ENCODE data around the gene OR51B2.
"Not testable (repeated sequence)": the region's sequence is repeated elsewhere in the genome, so short reads cannot be mapped to it uniquely, and the experiment has no call there.

The OR51B2 gene

DNA sequence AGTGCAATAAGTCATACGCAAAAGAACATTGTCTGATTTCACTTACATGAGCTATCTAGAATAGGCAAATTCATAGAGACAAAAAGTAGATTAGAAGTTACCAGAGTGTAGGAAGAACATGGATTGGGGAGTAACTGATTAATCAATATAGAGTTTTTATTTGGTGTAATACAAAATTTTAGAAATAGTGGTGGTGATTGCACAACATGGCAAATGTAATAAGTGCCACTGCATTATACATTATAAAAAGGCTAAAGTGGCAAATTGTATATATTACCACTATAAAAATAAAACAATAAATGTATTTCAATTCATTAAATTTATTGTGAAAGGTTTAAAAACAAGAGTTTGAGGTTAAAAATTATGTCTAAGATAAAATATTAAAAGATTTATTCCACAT lies 13.7 kb downstream of the OR51B2 start:
- DNase-seq: no peak

DNA sequence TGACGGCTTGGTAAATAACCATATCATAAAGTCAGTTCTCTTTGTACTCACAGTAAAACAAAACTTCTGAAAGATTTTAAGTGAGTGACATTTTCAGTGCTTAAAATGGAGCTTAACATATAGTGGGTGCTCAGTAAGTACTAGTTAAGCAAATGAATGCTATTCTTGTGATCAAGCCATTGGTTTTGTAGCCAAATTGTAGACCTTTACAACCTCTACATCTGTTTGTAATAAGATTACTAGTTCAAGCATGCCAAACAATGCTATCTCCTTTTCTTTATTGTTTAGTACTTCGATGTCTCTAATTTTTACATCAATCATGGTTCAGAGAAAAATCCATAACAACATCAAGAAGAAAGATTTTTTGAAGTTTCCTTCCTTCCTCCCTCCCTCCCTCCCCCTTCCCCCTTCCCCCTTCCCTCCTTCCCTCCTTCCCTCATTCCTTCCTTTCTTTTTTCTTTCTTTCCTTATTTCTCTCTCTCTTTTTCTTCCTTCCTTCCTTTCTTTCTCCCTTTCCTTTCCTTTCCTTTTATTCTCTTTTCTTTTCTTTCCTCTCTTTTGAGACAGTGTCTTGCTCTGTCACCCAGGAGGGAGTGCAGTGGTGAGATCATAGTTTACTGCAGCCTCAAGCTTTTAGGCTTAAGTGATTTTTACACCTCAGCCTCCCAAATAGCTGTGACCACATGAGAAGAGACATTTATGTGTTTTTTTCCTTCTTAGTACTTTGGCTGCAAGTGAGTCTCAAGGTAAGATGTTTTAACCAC lies 16.7 kb downstream of the OR51B2 start:
- no peak for DNase-seq

DNA sequence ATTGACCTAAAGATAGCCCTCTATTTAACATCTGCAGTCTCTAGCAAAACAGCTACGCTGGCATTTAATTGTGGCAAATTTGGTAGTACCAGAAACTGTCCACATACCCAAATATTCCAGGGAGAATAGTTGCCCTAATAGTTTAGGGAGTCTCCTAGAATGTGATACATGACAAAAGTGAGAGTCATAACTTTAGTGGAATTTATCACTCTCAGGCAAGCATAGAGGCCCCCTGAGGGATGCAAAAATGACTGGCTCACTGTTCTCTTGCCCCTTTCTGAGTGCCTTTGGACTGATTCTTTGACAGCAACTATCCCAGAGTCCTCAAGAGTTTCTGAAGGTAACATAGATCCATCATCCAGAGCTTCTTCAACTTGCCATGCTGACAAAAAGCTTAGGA lies 20.1 kb downstream of the OR51B2 start:
- no peak for DNase-seq

DNA sequence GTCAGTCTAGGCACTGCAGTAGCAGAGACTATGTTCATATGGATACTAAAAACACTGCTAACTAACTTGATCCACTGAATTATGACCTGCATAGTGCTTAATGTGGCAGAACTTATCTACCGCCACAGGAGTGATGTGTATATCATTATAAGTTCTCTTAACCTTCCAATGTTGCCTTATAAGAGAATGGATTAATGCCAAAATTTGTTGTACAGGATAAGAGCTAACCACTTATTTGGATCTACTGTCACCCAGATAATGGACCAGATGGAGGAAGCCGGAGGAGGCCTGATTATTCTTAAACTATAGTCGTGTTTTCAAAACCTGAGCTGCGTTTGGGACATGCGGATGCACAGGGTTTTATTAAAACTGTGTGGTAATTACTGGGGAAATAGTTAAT lies 20.5 kb downstream of the OR51B2 start:
- no peak for DNase-seq

GRCh38 chr11:5301846-5302245 lies 22.3 kb downstream of the OR51B2 start, which contains the start of gene OR51B4:
Gene OR51B4, minus strand, starts transcription at chr11:5301946. Its CDS starts 0 bp downstream, at chr11:5301946.
- DNase-seq: no peak

DNA sequence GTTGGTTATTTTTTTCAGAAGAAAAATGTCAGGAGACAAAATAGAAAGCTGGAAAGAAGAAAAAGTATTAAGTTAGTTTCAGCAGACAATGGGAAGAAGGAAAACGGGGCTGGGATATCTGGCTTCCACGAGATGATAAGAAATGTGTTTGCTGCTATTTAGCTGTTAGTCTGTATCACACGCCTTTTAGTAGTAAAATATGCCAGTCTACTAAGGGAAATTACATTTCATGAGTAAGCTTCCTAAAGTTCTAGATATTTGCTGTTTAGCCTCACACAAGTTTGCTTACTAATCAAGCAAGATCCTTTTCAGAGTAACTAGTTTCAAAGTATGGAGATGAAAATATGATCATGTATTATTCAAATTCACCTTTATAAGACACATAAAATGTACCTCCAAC lies 23.8 kb downstream of the OR51B2 start:
- no peak for DNase-seq

GRCh38 chr11:5298451-5298850 lies 25.6 kb downstream of the OR51B2 start:
- DNase-seq: no peak

DNA sequence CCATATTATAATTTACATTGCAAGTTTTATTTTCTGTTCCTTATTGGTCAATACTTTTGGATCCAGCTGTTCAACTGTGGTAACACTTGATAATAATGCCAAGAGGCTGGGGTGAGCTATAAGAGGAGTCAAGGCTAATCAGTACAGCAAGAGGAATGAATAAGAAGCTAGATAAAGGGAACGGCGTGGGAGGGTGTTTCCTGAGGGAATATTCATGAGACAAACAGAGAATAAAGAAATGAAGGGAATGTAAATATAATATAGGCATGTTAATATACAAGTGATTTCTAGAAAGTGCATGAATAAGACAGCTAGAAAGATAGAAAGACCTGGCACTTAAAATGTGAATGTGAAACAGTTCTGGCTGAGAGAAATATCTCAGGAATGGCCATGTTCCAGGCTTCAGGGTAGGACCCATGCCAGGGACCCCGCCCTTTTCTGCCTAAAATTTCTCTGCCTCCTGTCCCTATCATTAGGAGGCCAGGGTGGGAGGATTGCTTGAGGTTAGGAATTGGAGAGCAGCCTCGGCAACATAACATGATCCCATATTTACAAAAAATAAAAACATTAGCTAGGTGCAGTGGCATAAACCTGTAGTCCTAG lies 26.3 kb downstream of the OR51B2 start:
- no peak for DNase-seq

DNA sequence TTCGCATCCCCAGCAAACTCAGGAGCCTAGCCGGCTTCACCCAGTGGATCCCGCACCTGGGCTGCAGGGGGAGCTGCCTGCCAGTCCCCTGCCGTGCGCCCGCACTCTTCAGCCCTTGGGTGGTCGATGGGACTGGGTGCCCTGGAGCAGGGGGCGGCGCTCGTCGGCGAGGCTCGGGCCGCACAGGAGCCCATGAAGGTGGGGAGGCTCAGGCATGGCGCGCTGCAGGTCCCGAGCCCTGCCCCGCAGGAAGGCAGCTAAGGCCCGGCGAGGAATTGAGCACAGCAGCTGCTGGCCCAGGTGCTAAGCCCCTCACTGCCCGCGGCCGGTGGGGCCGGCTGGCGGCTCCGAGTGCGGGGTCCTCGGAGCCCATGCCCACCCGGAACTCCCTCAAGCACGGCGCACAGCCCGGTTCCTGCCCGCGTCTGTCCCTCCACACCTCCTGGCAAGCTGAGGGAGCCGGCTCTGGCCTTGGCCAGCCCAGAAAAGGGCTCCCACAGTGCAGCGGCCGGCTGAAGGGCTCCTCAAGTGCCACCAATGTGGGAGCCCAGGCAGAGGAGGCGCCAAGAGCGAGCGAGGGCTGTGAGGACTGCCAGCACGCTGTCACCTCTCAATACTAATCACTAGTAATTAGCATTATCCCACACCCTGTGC lies 29.6 kb downstream of the OR51B2 start:
- DNase-seq: not testable (repeated sequence)

DNA sequence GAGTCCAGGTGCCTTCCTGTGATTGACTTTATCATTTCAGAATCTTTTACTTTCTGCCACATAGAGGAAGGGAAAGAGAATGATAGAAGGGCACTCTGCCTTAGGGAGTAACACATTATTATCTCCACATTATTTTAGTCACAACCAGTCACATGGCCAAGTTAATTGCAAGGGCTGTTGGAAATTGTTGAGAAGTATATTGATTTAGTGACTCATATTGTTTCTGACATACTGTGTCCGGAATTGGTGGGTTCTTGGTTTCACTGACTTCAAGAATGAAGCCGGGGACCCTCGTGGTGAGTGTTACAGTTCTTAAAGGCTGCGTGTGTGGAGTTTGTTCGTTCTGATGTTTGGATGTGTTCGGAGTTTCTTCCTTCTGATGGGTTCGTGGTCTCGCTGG lies 31.1 kb downstream of the OR51B2 start:
- DNase-seq: no peak

DNA sequence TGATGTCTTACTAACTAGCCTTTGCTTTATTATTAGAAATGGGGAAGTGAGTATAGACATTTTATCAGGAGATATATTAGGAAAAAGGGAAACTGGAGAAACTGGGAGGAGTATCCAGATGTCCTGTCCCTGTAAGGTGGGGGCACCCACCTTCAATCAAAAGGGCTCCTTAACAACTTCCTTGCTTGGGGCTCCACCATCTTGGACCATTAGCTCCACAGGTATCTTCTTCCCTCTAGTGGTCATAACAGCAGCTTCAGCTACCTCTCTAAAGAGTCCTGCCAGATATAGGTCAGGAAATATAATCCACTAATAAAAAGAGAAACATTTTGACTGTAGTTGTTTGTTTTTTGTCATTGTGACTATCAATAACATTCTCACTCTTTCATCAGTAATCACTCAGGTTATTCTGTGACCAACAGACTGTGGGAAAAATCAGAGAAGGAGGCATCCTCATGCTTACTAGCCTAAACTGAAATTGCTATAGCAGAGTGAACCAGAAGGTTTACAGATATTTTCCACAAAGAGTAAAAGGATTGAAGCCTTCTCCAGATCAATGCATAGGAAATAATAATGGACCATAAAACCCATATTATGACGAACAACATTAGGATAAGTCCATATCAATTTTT lies 32.8 kb downstream of the OR51B2 start:
- no peak for DNase-seq

DNA sequence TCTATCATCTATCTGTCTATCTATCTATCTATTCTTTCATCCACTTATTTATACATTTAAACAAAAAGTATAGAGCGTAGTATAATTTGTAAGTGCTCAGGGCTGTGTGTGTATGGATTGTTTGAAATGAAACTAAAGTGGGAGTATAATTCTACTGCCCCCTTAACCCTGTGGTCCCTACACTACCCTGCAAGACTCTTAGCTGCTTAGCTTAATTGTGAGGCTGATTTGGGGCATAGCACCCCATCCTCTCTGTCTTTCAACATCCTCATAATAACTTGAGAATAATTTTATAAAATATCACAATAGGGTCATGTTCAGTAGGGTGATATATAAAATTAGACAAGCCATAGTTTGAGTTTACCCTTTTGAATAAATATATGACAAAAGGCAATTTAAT lies 34.0 kb downstream of the OR51B2 start:
- no peak for DNase-seq

- no peak for DNase-seq
Observed at GRCh38 chr11:5289696-5290095, 34.4 kb downstream of the OR51B2 start.

- no peak for DNase-seq
Observed at GRCh38 chr11:5288906-5289550, 35.1 kb downstream of the OR51B2 start.

GRCh38 chr11:5288108-5288905 lies 35.8 kb downstream of the OR51B2 start:
- DNase-seq: no peak

DNA sequence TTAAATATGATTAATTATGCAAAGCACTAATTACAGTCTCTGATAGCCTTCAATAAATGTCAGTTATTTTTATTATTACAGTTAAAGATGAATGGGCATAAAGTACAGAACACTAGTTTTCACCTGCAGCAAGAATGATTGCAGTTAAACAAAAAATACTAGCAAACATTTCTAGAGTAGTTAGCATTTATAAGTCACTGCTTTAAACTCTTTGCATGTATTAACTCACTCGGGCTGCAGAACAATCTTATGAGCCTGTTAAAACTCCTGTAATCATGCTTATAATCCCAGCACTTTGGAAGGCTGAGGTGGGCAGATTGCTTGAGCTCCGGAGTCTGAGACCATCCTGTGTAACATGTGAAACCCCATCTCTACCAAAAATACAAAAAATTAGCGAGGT lies 37.2 kb downstream of the OR51B2 start:
- no peak for DNase-seq

- no peak for DNase-seq
Observed at GRCh38 chr11:5286351-5286750, 37.7 kb downstream of the OR51B2 start.

DNA sequence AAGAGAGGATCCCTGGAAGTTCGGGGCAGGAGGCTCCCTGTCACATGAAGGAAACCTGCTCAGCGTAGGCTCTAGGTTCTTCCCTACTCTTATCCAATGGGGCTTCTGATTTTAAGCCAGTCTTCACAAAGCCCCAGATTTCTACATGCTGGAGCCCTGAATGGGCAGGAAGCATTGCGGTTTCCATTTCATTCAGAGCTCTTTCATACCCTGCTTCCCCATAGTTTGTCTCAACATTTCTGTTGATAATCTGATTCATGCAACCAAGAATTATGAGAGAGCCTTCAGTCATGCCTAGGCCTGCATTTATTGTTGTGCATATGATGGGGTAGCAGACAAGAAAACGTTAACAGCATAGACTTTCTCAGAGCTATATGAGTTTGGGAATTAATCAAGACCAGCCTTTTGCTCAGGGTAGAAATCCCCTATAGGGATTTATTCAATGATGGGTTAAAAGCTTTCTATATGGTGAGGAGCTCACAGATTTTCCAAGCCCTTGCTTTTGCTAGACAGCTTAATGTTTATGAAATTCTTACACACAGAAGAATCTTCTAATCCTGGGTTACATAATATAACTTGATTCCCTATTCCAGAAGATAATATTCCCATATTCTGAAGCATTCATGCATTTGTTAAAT lies 38.3 kb downstream of the OR51B2 start:
- DNase-seq: no peak

DNA sequence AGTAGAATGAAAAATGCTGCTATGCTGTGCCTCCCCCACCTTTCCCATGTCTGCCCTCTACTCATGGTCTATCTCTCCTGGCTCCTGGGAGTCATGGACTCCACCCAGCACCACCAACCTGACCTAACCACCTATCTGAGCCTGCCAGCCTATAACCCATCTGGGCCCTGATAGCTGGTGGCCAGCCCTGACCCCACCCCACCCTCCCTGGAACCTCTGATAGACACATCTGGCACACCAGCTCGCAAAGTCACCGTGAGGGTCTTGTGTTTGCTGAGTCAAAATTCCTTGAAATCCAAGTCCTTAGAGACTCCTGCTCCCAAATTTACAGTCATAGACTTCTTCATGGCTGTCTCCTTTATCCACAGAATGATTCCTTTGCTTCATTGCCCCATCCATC lies 39.5 kb downstream of the OR51B2 start:
- DNase-seq: no peak

- no peak for DNase-seq
Observed at GRCh38 chr11:5283882-5284281, 40.2 kb downstream of the OR51B2 start.

GRCh38 chr11:5283086-5283485 lies 41.0 kb downstream of the OR51B2 start:
- DNase-seq: no peak

DNA sequence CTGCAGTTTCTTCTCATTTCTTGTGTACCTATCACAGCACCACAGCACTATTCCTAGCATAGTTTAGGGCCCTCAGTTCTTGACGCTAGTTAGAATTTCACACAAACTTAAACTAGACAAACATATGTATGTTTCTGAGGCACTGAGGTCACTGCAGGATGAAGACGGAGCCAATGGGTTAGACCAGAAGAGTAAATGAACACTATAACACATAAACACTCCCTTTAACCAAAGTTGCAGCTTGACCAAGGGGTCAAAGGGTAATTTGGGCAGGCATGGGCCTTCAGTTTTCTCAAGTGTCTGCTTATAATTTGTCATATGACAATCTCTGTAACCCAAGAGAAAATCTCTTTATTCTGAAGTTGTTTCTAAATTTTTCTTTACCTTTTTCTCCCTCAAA lies 41.5 kb downstream of the OR51B2 start:
- DNase-seq: no peak
